Vagina (tissue), 2 donors: ENCODE data around the gene GREM1. TPM values are rescaled to one million over a fixed set of nuclear protein-coding genes. Genes with fewer than 3 reads are reported as not detected.

Source experiments
- DNase-seq, 2 donors: peaks; one replicate each; pipeline ENCODE4 v3.0.0-alpha.2; 2017; ENCODE audit errors: extremely low spot score in 2 of 2
- H3K27ac ChIP-seq: fragments of 200-600 bp; sonication (generic); one replicate; pipeline ENCODE4 v1.5.1; 2019
- H3K27me3 ChIP-seq: fragments of 200-600 bp; sonication (generic); one replicate; pipeline ENCODE4 v1.5.1; 2019
- H3K36me3 ChIP-seq, 2 donors: fragments of 200-600 bp; sonication (generic); one replicate each; pipeline ENCODE4 v1.5.1; 2017 to 2019
- H3K4me1 ChIP-seq: fragments of 200-600 bp; sonication (generic); one replicate; pipeline ENCODE4 v1.5.1; 2019
- H3K4me3 ChIP-seq, 2 donors: fragments of 200-600 bp; sonication (generic); 1 replicate in 1 of 2; 2 replicates in 1 of 2; pipeline ENCODE4 v1.5.1; 2016 to 2019
- H3K9me3 ChIP-seq: fragments of 200-600 bp; sonication (generic); one replicate; pipeline ENCODE4 v1.5.1; 2019
- CTCF ChIP-seq, 3 experiments: fragments of 450-650 bp in 2 of 3; fragments of 200-600 bp in 1 of 3; sonication (generic) in 1 of 3; IDR thresholded peaks; one replicate each; pipeline ENCODE4 v1.5.1; 2017 to 2019; ENCODE audit warnings: antibody characterized with exemption in 3 of 3, mild to moderate bottlenecking in 2 of 3, moderate library complexity in 2 of 3
- POLR2A ChIP-seq, 2 donors: fragments of 450-650 bp; IDR thresholded peaks; one replicate each; pipeline ENCODE4 v1.6.1; 2017; ENCODE audit warnings: antibody characterized with exemption in 2 of 2, mild to moderate bottlenecking in 2 of 2, moderate library complexity in 2 of 2
- POLR2AphosphoS5 ChIP-seq, 2 donors: sonication (generic); formaldehyde crosslinking; IDR thresholded peaks; one replicate each; pipeline ENCODE4 v1.9.0; 2017; ENCODE audit warnings: antibody characterized with exemption in 2 of 2, mild to moderate bottlenecking in 2 of 2, low read depth in 1 of 2; ENCODE audit not compliant: insufficient read depth in 1 of 2
- intact Hi-C: fragments of 100-400 bp; cut with DNase I; formaldehyde crosslinking; loops from one replicate; pipeline ENCODE4 v1.15.1; 2023
- total RNA-seq: library from RNA; depleted of rRNA; stranded (reverse); fragments of >200 nt; gene quantifications from one replicate; pipeline ENCODE4 v1.2.3, GENCODE V29; 2016

Gene GREM1
- total RNA-seq, 1 donor from 2014 or later = 122 TPM

- intact Hi-C loops = no loop called here
- DNase-seq = no peak
- peaks cover 19% of the 10 kb centered on the region for H3K4me1 ChIP-seq
- no peaks in the 10 kb centered on the region for H3K27me3 ChIP-seq
- no peaks in the 10 kb centered on the region for H3K9me3 ChIP-seq
- peak overlapping the region; percentile 2 for H3K27ac ChIP-seq
- no peak overlapping the region for H3K4me3 ChIP-seq
- TF ChIP-seq CTCF (IDR thresholded peaks at IDR 0.05) (no peak), POLR2AphosphoS5 (IDR thresholded peaks at IDR 0.05; ENCODE audit: insufficient read depth in 1 of 2, low read depth in 1 of 2) (no peak)
- H3K36me3 ChIP-seq = no peaks in the 10 kb centered on the region
Measured at GRCh38 chr15:32685576-32685975, 32.2 kb upstream of the GREM1 start.

- DNase-seq = no peak
- Histone ChIP-seq H3K4me1 (peaks cover 12% of the 10 kb centered on the region), H3K27me3 (no peaks in the 10 kb centered on the region), H3K27ac (no peak overlapping the region), H3K36me3 (no peaks in the 10 kb centered on the region), H3K4me3 (no peak overlapping the region), H3K9me3 (no peaks in the 10 kb centered on the region)
- intact Hi-C loops = no loop called here
- TF ChIP-seq POLR2A (IDR thresholded peaks at IDR 0.05) (no peak), POLR2AphosphoS5 (IDR thresholded peaks at IDR 0.05; ENCODE audit: insufficient read depth in 1 of 2, low read depth in 1 of 2) (no peak), CTCF (IDR thresholded peaks at IDR 0.05) (no peak)
Measured at GRCh38 chr15:32687556-32687955, 30.2 kb upstream of the GREM1 start.

- no peak overlapping the region for H3K27ac ChIP-seq
- H3K4me1 ChIP-seq = peaks cover 12% of the 10 kb centered on the region
- no peaks in the 10 kb centered on the region for H3K27me3 ChIP-seq
- no peak for DNase-seq
- no peaks in the 10 kb centered on the region for H3K9me3 ChIP-seq
- no peak for TF ChIP-seq POLR2A (IDR thresholded peaks at IDR 0.05)
- TF ChIP-seq CTCF (IDR thresholded peaks at IDR 0.05) = no peak
- no peak for TF ChIP-seq POLR2AphosphoS5 (IDR thresholded peaks at IDR 0.05; ENCODE audit: insufficient read depth in 1 of 2, low read depth in 1 of 2)
- intact Hi-C loops = no loop called here
- no peaks in the 10 kb centered on the region for H3K36me3 ChIP-seq
- no peak overlapping the region for H3K4me3 ChIP-seq
Measured at GRCh38 chr15:32688151-32688639, 29.6 kb upstream of the GREM1 start.

GRCh38 chr15:32690941-32691688, 26.7 kb upstream of the GREM1 start:
- no peaks in the 10 kb centered on the region for H3K27me3 ChIP-seq
- intact Hi-C loops = no loop called here
- no peaks in the 10 kb centered on the region for H3K36me3 ChIP-seq
- DNase-seq = no peak
- no peak overlapping the region for H3K4me3 ChIP-seq
- H3K4me1 ChIP-seq = no peaks in the 10 kb centered on the region
- TF ChIP-seq POLR2A (IDR thresholded peaks at IDR 0.05) (no peak), CTCF (IDR thresholded peaks at IDR 0.05) (no peak), POLR2AphosphoS5 (IDR thresholded peaks at IDR 0.05; ENCODE audit: insufficient read depth in 1 of 2, low read depth in 1 of 2) (no peak)
- no peaks in the 10 kb centered on the region for H3K9me3 ChIP-seq
- no peak overlapping the region for H3K27ac ChIP-seq

GRCh38 chr15:32691689-32692038, 26.1 kb upstream of the GREM1 start:
- H3K9me3 ChIP-seq = no peaks in the 10 kb centered on the region
- H3K27me3 ChIP-seq = no peaks in the 10 kb centered on the region
- TF ChIP-seq POLR2AphosphoS5 (IDR thresholded peaks at IDR 0.05; ENCODE audit: insufficient read depth in 1 of 2, low read depth in 1 of 2) = no peak
- no peak for TF ChIP-seq CTCF (IDR thresholded peaks at IDR 0.05)
- no peak for TF ChIP-seq POLR2A (IDR thresholded peaks at IDR 0.05)
- no peak for DNase-seq
- H3K4me3 ChIP-seq = no peak overlapping the region
- no peaks in the 10 kb centered on the region for H3K4me1 ChIP-seq
- H3K27ac ChIP-seq = no peak overlapping the region
- intact Hi-C loops = no loop called here
- no peaks in the 10 kb centered on the region for H3K36me3 ChIP-seq
